ENCODE data around the gene MCM10.

DNA sequence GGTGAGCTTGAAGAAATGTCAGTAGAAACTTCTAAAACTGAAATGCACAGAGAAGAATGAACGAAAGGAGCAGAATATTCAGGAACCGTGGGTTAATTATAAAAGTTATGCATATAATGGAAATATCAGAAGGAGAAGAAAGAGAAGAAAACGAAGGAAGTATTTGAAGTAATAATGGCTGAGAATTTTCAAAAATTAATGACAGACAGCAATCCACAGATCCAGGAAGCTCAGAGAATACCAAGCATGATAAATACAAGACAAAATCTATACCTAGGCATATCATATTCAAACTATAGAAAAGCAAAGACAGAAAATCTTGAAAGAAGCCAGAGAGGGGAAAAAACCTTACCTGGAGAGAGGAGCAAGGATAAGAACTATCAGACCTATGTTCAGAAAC, 16.5 kb upstream of the MCM10 start:
- TF ChIP-seq EZH2 (IDR thresholded peaks at IDR 0.05; ENCODE audit: low read depth, low read length, severe bottlenecking), result no peak
- TF ChIP-seq, protein P1, sequence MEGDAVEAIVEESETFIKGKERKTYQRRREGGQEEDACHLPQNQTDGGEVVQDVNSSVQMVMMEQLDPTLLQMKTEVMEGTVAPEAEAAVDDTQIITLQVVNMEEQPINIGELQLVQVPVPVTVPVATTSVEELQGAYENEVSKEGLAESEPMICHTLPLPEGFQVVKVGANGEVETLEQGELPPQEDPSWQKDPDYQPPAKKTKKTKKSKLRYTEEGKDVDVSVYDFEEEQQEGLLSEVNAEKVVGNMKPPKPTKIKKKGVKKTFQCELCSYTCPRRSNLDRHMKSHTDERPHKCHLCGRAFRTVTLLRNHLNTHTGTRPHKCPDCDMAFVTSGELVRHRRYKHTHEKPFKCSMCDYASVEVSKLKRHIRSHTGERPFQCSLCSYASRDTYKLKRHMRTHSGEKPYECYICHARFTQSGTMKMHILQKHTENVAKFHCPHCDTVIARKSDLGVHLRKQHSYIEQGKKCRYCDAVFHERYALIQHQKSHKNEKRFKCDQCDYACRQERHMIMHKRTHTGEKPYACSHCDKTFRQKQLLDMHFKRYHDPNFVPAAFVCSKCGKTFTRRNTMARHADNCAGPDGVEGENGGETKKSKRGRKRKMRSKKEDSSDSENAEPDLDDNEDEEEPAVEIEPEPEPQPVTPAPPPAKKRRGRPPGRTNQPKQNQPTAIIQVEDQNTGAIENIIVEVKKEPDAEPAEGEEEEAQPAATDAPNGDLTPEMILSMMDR (IDR thresholded peaks at IDR 0.05; ENCODE audit: control extremely low read depth in 1 of 3, insufficient read depth in 1 of 3, low read depth in 1 of 3, low read length in 3 of 3), result no peak
- TF ChIP-seq EP300 (IDR thresholded peaks at IDR 0.05; ENCODE audit: borderline replicate concordance in 1 of 2, low read depth in 2 of 2, low read length in 2 of 2), result no peak
- TF ChIP-seq POLR2A (IDR thresholded peaks at IDR 0.05; ENCODE audit: control extremely low read depth in 1 of 2, low read depth in 2 of 2, low read length in 2 of 2), result no peak
- no peak for TF ChIP-seq SIN3A (conservative IDR thresholded peaks at IDR 0.05 in 1 of 2, IDR thresholded peaks at IDR 0.05 in 1 of 2; ENCODE audit: low read depth in 1 of 2, low read length in 2 of 2)
- no peak for TF ChIP-seq TCF12 (IDR thresholded peaks at IDR 0.05; ENCODE audit: low read depth, low read length)
- TF ChIP-seq, protein P2, sequence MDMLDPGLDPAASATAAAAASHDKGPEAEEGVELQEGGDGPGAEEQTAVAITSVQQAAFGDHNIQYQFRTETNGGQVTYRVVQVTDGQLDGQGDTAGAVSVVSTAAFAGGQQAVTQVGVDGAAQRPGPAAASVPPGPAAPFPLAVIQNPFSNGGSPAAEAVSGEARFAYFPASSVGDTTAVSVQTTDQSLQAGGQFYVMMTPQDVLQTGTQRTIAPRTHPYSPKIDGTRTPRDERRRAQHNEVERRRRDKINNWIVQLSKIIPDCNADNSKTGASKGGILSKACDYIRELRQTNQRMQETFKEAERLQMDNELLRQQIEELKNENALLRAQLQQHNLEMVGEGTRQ (IDR thresholded peaks at IDR 0.05; ENCODE audit: low read length), result no peak
- no peak for TF ChIP-seq CHD1 (IDR thresholded peaks at IDR 0.05; ENCODE audit: low read depth, low read length)
- TF ChIP-seq, protein P3, sequence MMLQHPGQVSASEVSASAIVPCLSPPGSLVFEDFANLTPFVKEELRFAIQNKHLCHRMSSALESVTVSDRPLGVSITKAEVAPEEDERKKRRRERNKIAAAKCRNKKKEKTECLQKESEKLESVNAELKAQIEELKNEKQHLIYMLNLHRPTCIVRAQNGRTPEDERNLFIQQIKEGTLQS (IDR thresholded peaks at IDR 0.05; ENCODE audit: insufficient read depth, low read depth, low read length), result no peak
- no peak for TF ChIP-seq CHD2 (IDR thresholded peaks at IDR 0.05; ENCODE audit: low read length)
- TF ChIP-seq CBX8 (IDR thresholded peaks at IDR 0.05; ENCODE audit: borderline replicate concordance, low read depth, low read length), result no peak
- no peak for TF ChIP-seq SRF (IDR thresholded peaks at IDR 0.05; ENCODE audit: low read depth, low read length)
- TF ChIP-seq JUN (IDR thresholded peaks at IDR 0.05; ENCODE audit: low read depth, low read length), result no peak

Data from H1 (cell line).